Osteocyte (in vitro differentiated cells): ENCODE results near the gene MS4A14. TPM values are rescaled to one million over a fixed set of nuclear protein-coding genes. Genes with fewer than 3 reads are reported as not detected.

ENCODE experiments used
- DNase-seq: peaks from one replicate; pipeline ENCODE4 v3.0.0; 2021; ENCODE audit warnings: mixed read lengths; ENCODE audit not compliant: unreplicated experiment; ENCODE audit errors: extremely low spot score
- H3K27ac Mint-ChIP-seq: one replicate; pipeline ENCODE4 v1.8.0; 2021; ENCODE audit warnings: mild to moderate bottlenecking, mixed read lengths; ENCODE audit not compliant: unreplicated experiment
- H3K27me3 Mint-ChIP-seq: one replicate; pipeline ENCODE4 v1.8.0; 2021; ENCODE audit warnings: mixed read lengths; ENCODE audit not compliant: unreplicated experiment
- H3K36me3 Mint-ChIP-seq: one replicate; pipeline ENCODE4 v1.8.0; 2021; ENCODE audit warnings: mixed read lengths; ENCODE audit not compliant: unreplicated experiment
- H3K4me1 Mint-ChIP-seq: one replicate; pipeline ENCODE4 v1.8.0; 2021; ENCODE audit warnings: mixed read lengths; ENCODE audit not compliant: unreplicated experiment
- H3K4me3 Mint-ChIP-seq: one replicate; pipeline ENCODE4 v1.8.0; 2021; ENCODE audit warnings: mild to moderate bottlenecking, moderate library complexity, mixed read lengths; ENCODE audit not compliant: unreplicated experiment
- H3K9me3 Mint-ChIP-seq: one replicate; pipeline ENCODE4 v1.8.0; 2021; ENCODE audit warnings: mixed read lengths; ENCODE audit not compliant: unreplicated experiment
- total RNA-seq: library from RNA; stranded (reverse); gene quantifications from 2 replicates; pipeline ENCODE4 v1.2.1, GENCODE V29; 2021
- TF ChIP-seq, protein P1 (sequence below): fragments of 200-600 bp; sonication (generic); IDR thresholded peaks from 2 replicates; pipeline ENCODE4 v1.5.0; 2021; ENCODE audit warnings: antibody characterized with exemption, mild to moderate bottlenecking, moderate library complexity

Gene MS4A14
- total RNA-seq, 1 donor from 2014 or later = not detected

DNA sequence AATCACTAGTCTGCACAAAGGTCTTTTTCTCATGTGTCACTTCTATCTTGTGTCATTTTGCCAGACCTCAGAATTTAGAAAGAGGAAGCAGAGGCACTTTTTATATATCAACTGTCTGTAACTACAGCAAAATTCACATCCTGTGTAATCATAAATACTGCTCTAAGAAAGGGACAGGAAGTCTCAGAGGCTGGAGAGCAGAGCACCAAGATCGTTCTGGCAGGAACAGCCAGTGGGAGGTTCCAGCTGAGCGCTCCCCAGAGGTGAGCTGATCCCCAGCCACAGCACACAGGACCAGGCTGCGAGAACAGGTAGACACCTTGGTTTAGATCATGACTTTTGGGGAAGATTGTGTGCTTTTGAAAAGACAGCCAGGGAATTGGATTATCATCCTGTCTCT, 17.9 kb upstream of the MS4A14 start, which contains the start of gene MS4A7:
TSS of gene MS4A7 (plus strand) at position 179 of the 400 bp plus-strand sequence. CDS start 4,610 bp downstream, outside the sequence.
- Mint-ChIP-seq H3K36me3 (no peaks in the 10 kb centered on the region), H3K9me3 (no peaks in the 10 kb centered on the region), H3K27ac (no peak within 1 kb of the TSS), H3K4me1 (no peaks in the 10 kb centered on the region), H3K4me3 (no peak within 1 kb of the TSS), H3K27me3 (peaks cover 52% of the 10 kb centered on the region)
- no peak for DNase-seq
- TF ChIP-seq, protein P1, sequence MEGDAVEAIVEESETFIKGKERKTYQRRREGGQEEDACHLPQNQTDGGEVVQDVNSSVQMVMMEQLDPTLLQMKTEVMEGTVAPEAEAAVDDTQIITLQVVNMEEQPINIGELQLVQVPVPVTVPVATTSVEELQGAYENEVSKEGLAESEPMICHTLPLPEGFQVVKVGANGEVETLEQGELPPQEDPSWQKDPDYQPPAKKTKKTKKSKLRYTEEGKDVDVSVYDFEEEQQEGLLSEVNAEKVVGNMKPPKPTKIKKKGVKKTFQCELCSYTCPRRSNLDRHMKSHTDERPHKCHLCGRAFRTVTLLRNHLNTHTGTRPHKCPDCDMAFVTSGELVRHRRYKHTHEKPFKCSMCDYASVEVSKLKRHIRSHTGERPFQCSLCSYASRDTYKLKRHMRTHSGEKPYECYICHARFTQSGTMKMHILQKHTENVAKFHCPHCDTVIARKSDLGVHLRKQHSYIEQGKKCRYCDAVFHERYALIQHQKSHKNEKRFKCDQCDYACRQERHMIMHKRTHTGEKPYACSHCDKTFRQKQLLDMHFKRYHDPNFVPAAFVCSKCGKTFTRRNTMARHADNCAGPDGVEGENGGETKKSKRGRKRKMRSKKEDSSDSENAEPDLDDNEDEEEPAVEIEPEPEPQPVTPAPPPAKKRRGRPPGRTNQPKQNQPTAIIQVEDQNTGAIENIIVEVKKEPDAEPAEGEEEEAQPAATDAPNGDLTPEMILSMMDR = no peak

DNA sequence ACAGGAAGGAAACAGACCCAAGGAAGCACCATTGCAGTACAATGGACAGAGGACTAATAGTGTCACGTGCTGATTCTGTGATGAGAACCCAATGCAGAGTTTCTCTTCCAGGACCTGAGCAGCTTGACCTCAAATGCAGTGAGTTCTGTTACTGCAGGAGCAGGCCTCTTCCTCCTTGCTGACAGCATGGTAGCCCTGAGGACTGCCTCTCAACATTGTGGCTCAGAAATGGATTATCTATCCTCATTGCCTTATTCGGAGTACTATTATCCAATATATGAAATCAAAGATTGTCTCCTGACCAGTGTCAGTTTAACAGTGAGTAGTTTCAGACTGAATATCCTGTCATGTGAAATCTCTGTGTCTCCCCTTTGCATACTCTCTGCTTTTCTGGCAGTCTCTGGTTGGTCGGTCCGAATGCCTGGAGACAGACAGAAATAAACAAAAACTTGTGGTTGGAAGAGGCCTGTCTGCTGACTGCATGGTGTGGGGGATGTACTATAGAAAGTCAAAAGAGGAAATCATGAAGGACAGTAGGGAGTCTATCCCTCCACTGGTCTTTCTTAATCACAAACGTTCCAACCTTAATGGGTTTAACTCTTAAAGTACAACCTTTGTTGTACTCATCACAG, 6.9 kb upstream of the MS4A14 start:
- H3K9me3 Mint-ChIP-seq = no peaks in the 10 kb centered on the region

DNA sequence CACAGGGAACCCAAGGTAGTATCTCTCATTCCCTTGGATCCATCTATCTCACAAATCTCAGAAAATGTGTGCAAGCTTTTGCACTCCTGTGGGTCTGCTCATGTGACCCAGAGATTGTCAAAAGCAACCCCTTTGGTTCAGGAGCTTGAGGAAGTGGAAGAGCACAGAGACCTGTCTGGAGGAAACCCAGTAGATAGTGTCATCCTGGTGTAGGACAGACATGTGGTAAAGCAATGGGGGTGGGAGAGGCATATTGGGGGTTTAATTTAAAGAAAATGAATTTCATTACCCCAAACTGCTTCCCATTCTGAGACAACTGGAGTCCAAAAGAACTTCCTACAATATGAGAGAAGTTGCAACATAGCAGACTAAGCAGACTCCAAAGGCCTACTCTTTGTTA, 5.8 kb upstream of the MS4A14 start:
- Mint-ChIP-seq H3K9me3 (no peaks in the 10 kb centered on the region), H3K27ac (no peak overlapping the region), H3K27me3 (peaks cover 14% of the 10 kb centered on the region), H3K4me3 (no peak overlapping the region), H3K4me1 (no peaks in the 10 kb centered on the region), H3K36me3 (no peaks in the 10 kb centered on the region)
- no peak for DNase-seq
- TF ChIP-seq, protein P1 = no peak

More for the DNA sequence above, 6.9 kb upstream of the MS4A14 start:
- DNase-seq = no peak
- Mint-ChIP-seq H3K4me1 (no peaks in the 10 kb centered on the region), H3K27ac (no peak overlapping the region), H3K36me3 (no peaks in the 10 kb centered on the region), H3K4me3 (no peak overlapping the region), H3K27me3 (peaks cover 16% of the 10 kb centered on the region)
- TF ChIP-seq, protein P1 = no peak

DNA sequence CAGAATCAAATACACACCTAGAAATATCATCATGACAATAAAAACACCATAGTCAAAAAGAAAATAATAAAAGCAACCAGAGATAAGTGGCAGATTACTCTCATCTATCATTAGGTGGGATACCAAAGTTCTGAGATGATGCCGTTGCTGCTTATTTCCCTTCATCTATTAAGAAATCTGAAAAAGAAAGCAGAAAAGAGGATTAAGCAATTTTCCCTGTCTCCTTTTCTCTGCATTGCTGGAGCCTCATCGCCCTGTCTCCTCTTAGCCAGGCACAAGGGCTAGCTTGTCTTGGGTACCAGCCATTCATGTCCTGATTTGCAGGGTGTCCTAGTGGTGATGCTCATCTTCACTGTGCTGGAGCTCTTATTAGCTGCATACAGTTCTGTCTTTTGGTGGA, 3.9 kb upstream of the MS4A14 start:
- no peaks in the 10 kb centered on the region for H3K4me1 Mint-ChIP-seq
- TF ChIP-seq, protein P1 = no peak
- H3K4me3 Mint-ChIP-seq = no peak overlapping the region
- H3K27ac Mint-ChIP-seq = no peak overlapping the region
- H3K36me3 Mint-ChIP-seq = no peaks in the 10 kb centered on the region
- DNase-seq = no peak
- H3K27me3 Mint-ChIP-seq = peaks cover 12% of the 10 kb centered on the region
- no peaks in the 10 kb centered on the region for H3K9me3 Mint-ChIP-seq

DNA sequence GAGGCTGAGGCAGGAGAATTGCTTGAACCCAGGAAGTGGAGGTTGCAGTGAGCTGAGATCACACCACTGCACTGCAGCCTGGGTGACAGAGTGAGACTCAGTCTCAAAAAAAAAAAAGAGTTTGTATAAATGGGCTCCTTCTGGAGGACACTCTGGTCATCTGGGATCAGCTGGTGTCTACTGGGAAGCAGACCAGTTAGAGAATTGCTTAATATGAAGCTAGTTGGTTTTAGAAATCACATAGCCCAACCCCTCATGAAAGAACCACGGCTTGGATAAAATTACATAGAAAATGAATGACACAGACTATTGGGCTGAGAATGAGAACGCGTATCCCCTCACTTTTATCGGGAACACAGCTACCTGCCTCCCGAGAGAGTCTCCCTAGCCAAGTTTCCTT, 3.2 kb upstream of the MS4A14 start:
- no peak overlapping the region for H3K27ac Mint-ChIP-seq
- no peaks in the 10 kb centered on the region for H3K9me3 Mint-ChIP-seq
- H3K36me3 Mint-ChIP-seq = no peaks in the 10 kb centered on the region
- H3K4me1 Mint-ChIP-seq = no peaks in the 10 kb centered on the region
- TF ChIP-seq, protein P1 = no peak
- no peak overlapping the region for H3K4me3 Mint-ChIP-seq
- peaks cover 12% of the 10 kb centered on the region for H3K27me3 Mint-ChIP-seq
- no peak for DNase-seq
